DOHH2 (cell line): ENCODE measurements around the gene PHAX.

ENCODE experiments used
- EZH2phosphoT487 ChIP-seq: fragments of 200-600 bp; sonication (generic); IDR thresholded peaks from 2 replicates; pipeline ENCODE4 v1.6.1; 2017; ENCODE audit warnings: borderline replicate concordance, mild to moderate bottlenecking, antibody characterized with exemption, low read length, moderate library complexity, mixed read lengths
- TF ChIP-seq, protein P1 (sequence below): fragments of 200-600 bp; sonication (generic); IDR thresholded peaks from one replicate; pipeline ENCODE4 v1.5.1; 2014; ENCODE audit warnings: antibody characterized with exemption, mild to moderate bottlenecking, low read depth, low read length; ENCODE audit not compliant: poor library complexity, severe bottlenecking

DNA sequence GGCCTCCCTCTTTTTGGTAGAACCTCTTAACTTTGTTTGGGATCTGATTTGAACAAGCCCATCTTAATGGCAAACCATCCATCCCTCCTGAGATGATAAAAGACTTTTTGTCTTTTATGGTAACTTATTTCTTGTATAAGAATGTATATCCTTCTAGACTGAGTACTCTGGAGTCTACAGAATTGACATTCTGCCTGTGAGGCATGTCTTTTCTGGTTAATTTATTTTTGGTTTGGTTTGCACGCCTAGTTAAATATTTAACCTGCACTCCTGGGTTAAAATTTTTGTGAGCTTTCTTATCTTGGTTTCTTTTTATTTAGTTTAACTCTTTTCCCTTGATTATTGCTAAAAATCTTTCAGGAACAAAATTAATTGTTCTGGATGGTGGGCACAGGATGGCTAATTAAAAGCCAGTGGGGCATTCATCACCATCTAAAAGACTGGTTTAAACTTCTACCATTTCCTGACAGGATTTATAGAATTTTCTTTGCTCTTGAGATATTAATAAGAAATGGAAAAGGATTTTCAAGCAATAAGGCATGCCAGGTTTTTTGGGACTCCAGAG lies 50.3 kb downstream of the PHAX start:
- TF ChIP-seq, protein P1, sequence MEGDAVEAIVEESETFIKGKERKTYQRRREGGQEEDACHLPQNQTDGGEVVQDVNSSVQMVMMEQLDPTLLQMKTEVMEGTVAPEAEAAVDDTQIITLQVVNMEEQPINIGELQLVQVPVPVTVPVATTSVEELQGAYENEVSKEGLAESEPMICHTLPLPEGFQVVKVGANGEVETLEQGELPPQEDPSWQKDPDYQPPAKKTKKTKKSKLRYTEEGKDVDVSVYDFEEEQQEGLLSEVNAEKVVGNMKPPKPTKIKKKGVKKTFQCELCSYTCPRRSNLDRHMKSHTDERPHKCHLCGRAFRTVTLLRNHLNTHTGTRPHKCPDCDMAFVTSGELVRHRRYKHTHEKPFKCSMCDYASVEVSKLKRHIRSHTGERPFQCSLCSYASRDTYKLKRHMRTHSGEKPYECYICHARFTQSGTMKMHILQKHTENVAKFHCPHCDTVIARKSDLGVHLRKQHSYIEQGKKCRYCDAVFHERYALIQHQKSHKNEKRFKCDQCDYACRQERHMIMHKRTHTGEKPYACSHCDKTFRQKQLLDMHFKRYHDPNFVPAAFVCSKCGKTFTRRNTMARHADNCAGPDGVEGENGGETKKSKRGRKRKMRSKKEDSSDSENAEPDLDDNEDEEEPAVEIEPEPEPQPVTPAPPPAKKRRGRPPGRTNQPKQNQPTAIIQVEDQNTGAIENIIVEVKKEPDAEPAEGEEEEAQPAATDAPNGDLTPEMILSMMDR = no peak
- no peak for TF ChIP-seq EZH2phosphoT487
